Neuronal stem cell (in vitro differentiated cells): ENCODE measurements around the gene STARD9.

Source experiments
- DNase-seq: peaks from one replicate; pipeline ENCODE4 v3.0.0-alpha.2; 2013; ENCODE audit warnings: low spot score
- H2AFZ ChIP-seq: one replicate; pipeline ENCODE4 v1.6.1; 2013; ENCODE audit warnings: mild to moderate bottlenecking, low read length, inconsistent platforms
- H2AK5ac ChIP-seq: 2 replicates; pipeline ENCODE4 v1.6.1; 2013; ENCODE audit warnings: low read depth, mild to moderate bottlenecking, inconsistent platforms, low read length, moderate library complexity, mixed read lengths
- H2BK120ac ChIP-seq: 2 replicates; pipeline ENCODE4 v1.6.1; 2013; ENCODE audit warnings: low read depth, mild to moderate bottlenecking, inconsistent platforms, low read length, moderate library complexity, mixed read lengths
- H2BK12ac ChIP-seq: one replicate; pipeline ENCODE4 v1.6.1; 2013; ENCODE audit warnings: low read length, inconsistent platforms
- H2BK15ac ChIP-seq: 2 replicates; pipeline ENCODE4 v1.6.1; 2013; ENCODE audit warnings: mild to moderate bottlenecking, low read length, inconsistent platforms, mixed read lengths
- H2BK5ac ChIP-seq: one replicate; pipeline ENCODE4 v1.6.1; 2013; ENCODE audit warnings: inconsistent platforms, mild to moderate bottlenecking, low read length, moderate library complexity
- H3K14ac ChIP-seq: one replicate; pipeline ENCODE4 v1.6.1; 2013; ENCODE audit warnings: low read length, inconsistent platforms
- H3K18ac ChIP-seq: 2 replicates; pipeline ENCODE4 v1.6.1; 2013; ENCODE audit warnings: low read length, inconsistent platforms
- H3K23ac ChIP-seq: 2 replicates; pipeline ENCODE4 v1.6.1; 2013; ENCODE audit warnings: low read depth, mild to moderate bottlenecking, mixed read lengths, low read length, inconsistent platforms; ENCODE audit not compliant: poor library complexity
- H3K27ac ChIP-seq: replicated peaks from 3 replicates; pipeline ENCODE4 v1.5.1; 2013; ENCODE audit warnings: low read length, inconsistent platforms
- H3K27me3 ChIP-seq, 3 experiments: 2 replicates each; pipeline ENCODE4 v1.6.1; 2013; ENCODE audit warnings: low read length in 3 of 3, mild to moderate bottlenecking in 2 of 3, inconsistent platforms in 1 of 3, low read depth in 1 of 3, mixed read lengths in 1 of 3, moderate library complexity in 1 of 3; ENCODE audit not compliant: control insufficient read depth in 3 of 3, insufficient read depth in 3 of 3
- H3K36me3 ChIP-seq, 2 donors: replicated peaks in 1 of 2; 2 replicates each; pipeline ENCODE4 v1.6.1; 2013; ENCODE audit warnings: low read length in 2 of 2; ENCODE audit not compliant: control insufficient read depth in 2 of 2, insufficient read depth in 2 of 2
- H3K4ac ChIP-seq: 2 replicates; pipeline ENCODE4 v1.6.1; 2013; ENCODE audit warnings: inconsistent platforms, mild to moderate bottlenecking, low read length, moderate library complexity
- H3K4me1 ChIP-seq, 2 donors: 1 replicate in 1 of 2; 2 replicates in 1 of 2; pipeline ENCODE4 v1.6.1; 2013; ENCODE audit warnings: low read length in 2 of 2, low read depth in 1 of 2; ENCODE audit not compliant: control insufficient read depth in 2 of 2, insufficient read depth in 1 of 2
- H3K4me2 ChIP-seq: one replicate; pipeline ENCODE4 v1.6.1; 2013; ENCODE audit warnings: mild to moderate bottlenecking, low read length, inconsistent platforms; ENCODE audit not compliant: insufficient read depth, poor library complexity, severe bottlenecking
- H3K4me3 ChIP-seq, 2 donors: 2 replicates each; pipeline ENCODE4 v1.5.1; 2013; ENCODE audit warnings: low read length in 2 of 2, mild to moderate bottlenecking in 2 of 2, inconsistent platforms in 1 of 2, moderate library complexity in 1 of 2
- H3K79me1 ChIP-seq: one replicate; pipeline ENCODE4 v1.6.1; 2013; ENCODE audit warnings: low read depth, mild to moderate bottlenecking, inconsistent platforms, low read length, moderate library complexity
- H3K9ac ChIP-seq: one replicate; pipeline ENCODE4 v1.6.1; 2013; ENCODE audit warnings: mild to moderate bottlenecking, low read depth, low read length, inconsistent platforms; ENCODE audit not compliant: poor library complexity
- H3K9me3 ChIP-seq, 2 donors: replicated peaks in 1 of 2; 2 replicates each; pipeline versions ENCODE3 to v1.6.1; 2013; ENCODE audit warnings: low read length in 2 of 2, mild to moderate bottlenecking in 2 of 2, inconsistent platforms in 1 of 2, low read depth in 1 of 2, mixed read lengths in 1 of 2, moderate library complexity in 1 of 2; ENCODE audit not compliant: control insufficient read depth in 2 of 2, insufficient read depth in 1 of 2
- H4K8ac ChIP-seq: one replicate; pipeline ENCODE4 v1.6.1; 2013; ENCODE audit warnings: low read depth, mild to moderate bottlenecking, inconsistent platforms, low read length, moderate library complexity
- H4K91ac ChIP-seq: one replicate; pipeline ENCODE4 v1.6.1; 2013; ENCODE audit warnings: low read length, low read depth, mild to moderate bottlenecking, inconsistent platforms; ENCODE audit not compliant: poor library complexity
- WGBS, 2 donors: extraction: QIAGEN DNeasy Blood & Tissue Kit; methylation state at CpG; one replicate each; pipeline ENCODE4 v1.1.7; 2013; ENCODE audit warnings: missing lambda C conversion rate in 2 of 2, mixed read lengths in 1 of 2; ENCODE audit not compliant: insufficient read length in 2 of 2, insufficient replicate concordance in 1 of 2; ENCODE audit errors: extremely low coverage in 2 of 2; 5-methylcytosine and 5-hydroxymethylcytosine counted together

The STARD9 gene

GRCh38 chr15:42681119-42681518 is 105.7 kb downstream of the STARD9 start:
- H2AK5ac ChIP-seq, result no peak overlapping the region
- no peaks in the 10 kb centered on the region for H3K79me1 ChIP-seq
- H3K9me3 ChIP-seq, result no peaks in the 10 kb centered on the region
- H3K14ac ChIP-seq, result no peak overlapping the region
- no peak for DNase-seq
- H2BK15ac ChIP-seq, result no peak overlapping the region
- H3K4ac ChIP-seq, result no peak overlapping the region
- no peak overlapping the region for H4K8ac ChIP-seq
- H3K18ac ChIP-seq, result no peak overlapping the region
- WGBS, 2 donors, result no CpG with 5 or more reads among the region's 6 CpGs
- H2BK120ac ChIP-seq, result no peak overlapping the region
- no peak overlapping the region for H3K23ac ChIP-seq
- H3K9ac ChIP-seq, result no peak overlapping the region
- no peak overlapping the region for H4K91ac ChIP-seq
- no peak overlapping the region for H3K27ac ChIP-seq
- H3K4me1 ChIP-seq, result peaks cover 0 to 2% of the 10 kb centered on the region in 2 donors
- no peak overlapping the region for H2AFZ ChIP-seq
- no peak overlapping the region for H2BK12ac ChIP-seq
- H3K4me3 ChIP-seq, result peak overlapping the region in 1 of 2 donors; percentile 31
- no peaks in the 10 kb centered on the region for H3K27me3 ChIP-seq
- H2BK5ac ChIP-seq, result no peak overlapping the region
- peaks cover 12 to 96% of the 10 kb centered on the region in 2 donors for H3K36me3 ChIP-seq
- H3K4me2 ChIP-seq, result no peak overlapping the region

DNA sequence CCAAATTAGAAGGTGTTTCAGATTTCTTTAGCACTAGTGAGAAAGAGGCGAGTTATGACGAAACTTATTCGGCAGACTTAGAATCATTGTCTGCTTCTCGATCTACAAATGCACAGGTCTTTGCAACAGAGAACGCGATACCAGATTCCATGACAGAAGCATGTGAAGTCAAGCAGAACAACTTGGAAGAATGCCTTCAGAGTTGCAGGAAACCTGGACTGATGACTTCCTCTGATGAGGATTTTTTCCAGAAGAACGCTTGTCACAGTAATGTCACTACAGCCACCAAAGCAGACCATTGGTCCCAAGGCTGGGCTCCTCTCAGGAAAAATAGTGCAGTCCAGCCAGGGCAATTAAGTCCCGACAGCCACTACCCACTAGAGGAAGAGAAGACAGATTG is 110.9 kb downstream of the STARD9 start:
- Histone ChIP-seq H2BK120ac (no peak overlapping the region), H4K8ac (no peak overlapping the region), H4K91ac (no peak overlapping the region), H3K23ac (no peak overlapping the region), H3K4ac (no peak overlapping the region), H3K79me1 (no peaks in the 10 kb centered on the region), H3K9me3 (no peaks in the 10 kb centered on the region), H3K27ac (no peak overlapping the region), H3K4me2 (no peak overlapping the region), H3K36me3 (peaks cover 12 to 100% of the 10 kb centered on the region in 2 donors), H3K4me3 (no peak overlapping the region), H2BK12ac (no peak overlapping the region), H2BK5ac (no peak overlapping the region), H3K18ac (no peak overlapping the region), H3K27me3 (no peaks in the 10 kb centered on the region), H2BK15ac (no peak overlapping the region), H2AK5ac (no peak overlapping the region), H3K4me1 (peaks cover 0 to 2% of the 10 kb centered on the region in 2 donors), H3K9ac (no peak overlapping the region), H2AFZ (no peak overlapping the region), H3K14ac (no peak overlapping the region)
- DNase-seq, result no peak
- no CpG with 5 or more reads among the region's 8 CpGs for WGBS, 2 donors

- Histone ChIP-seq H3K27me3 (no peaks in the 10 kb centered on the region), H2AFZ (no peak overlapping the region), H4K91ac (no peak overlapping the region), H3K23ac (no peak overlapping the region), H3K9me3 (no peaks in the 10 kb centered on the region), H2BK120ac (no peak overlapping the region), H3K27ac (no peak overlapping the region), H3K18ac (no peak overlapping the region), H3K4me3 (no peak overlapping the region), H3K14ac (no peak overlapping the region), H3K9ac (no peak overlapping the region), H3K4me1 (peaks cover 0 to 2% of the 10 kb centered on the region in 2 donors), H3K4ac (no peak overlapping the region), H4K8ac (no peak overlapping the region), H3K36me3 (peaks cover 17 to 100% of the 10 kb centered on the region in 2 donors), H2BK5ac (no peak overlapping the region), H2BK15ac (no peak overlapping the region), H2AK5ac (no peak overlapping the region), H3K4me2 (no peak overlapping the region), H2BK12ac (no peak overlapping the region), H3K79me1 (no peaks in the 10 kb centered on the region)
- DNase-seq, result no peak
- no CpG with 5 or more reads among the region's 4 CpGs for WGBS, 2 donors
Measured at GRCh38 chr15:42687740-42688139, 112.3 kb downstream of the STARD9 start.

GRCh38 chr15:42688301-42688700 is 112.9 kb downstream of the STARD9 start:
- WGBS, 2 donors, result no CpG with 5 or more reads among the region's 3 CpGs

More at GRCh38 chr15:42688301-42688700, 112.9 kb downstream of the STARD9 start:
- Histone ChIP-seq H4K8ac (no peak overlapping the region), H2BK15ac (no peak overlapping the region), H3K14ac (no peak overlapping the region), H3K36me3 (peaks cover 17 to 100% of the 10 kb centered on the region in 2 donors), H4K91ac (no peak overlapping the region), H3K9ac (no peak overlapping the region), H3K27me3 (no peaks in the 10 kb centered on the region), H2AK5ac (no peak overlapping the region), H3K4me2 (no peak overlapping the region), H2BK5ac (no peak overlapping the region), H3K79me1 (no peaks in the 10 kb centered on the region), H3K4ac (no peak overlapping the region), H3K4me3 (no peak overlapping the region), H3K9me3 (no peaks in the 10 kb centered on the region), H3K18ac (no peak overlapping the region), H3K4me1 (peaks cover 0 to 2% of the 10 kb centered on the region in 2 donors), H2BK12ac (no peak overlapping the region), H2AFZ (no peak overlapping the region), H3K27ac (no peak overlapping the region), H3K23ac (no peak overlapping the region), H2BK120ac (no peak overlapping the region)
- DNase-seq, result no peak
